ENCODE results near the gene ANKMY2.
"Not testable (repeated sequence)": the region's sequence is repeated elsewhere in the genome, so short reads cannot be mapped to it uniquely, and the experiment has no call there.

ANKMY2 gene

DNA sequence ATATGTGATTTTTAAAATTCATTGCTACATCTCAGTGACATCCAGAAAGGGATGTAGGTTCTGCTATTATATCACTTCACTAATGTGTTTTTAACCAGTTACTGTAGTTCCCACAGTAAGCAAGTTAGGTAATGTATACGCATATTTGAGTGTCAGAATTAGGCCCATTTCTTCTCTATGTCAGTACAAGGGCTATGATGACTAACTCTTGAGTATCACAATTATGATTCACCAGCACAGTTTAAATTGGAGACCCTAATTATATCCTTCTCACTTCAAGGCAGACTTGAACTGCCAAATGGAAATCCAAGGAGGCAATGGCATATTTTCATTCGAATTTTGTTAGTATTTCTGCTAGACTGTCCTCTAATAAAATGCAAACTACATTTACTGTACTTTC, 24.0 kb upstream of the ANKMY2 start:
- H3K27ac Mint-ChIP-seq: no peak overlapping the region
- H3K4me3 Mint-ChIP-seq: no peak overlapping the region
- H3K36me3 Mint-ChIP-seq (ENCODE audit: low read depth): peaks cover 48% of the 10 kb centered on the region
- intact Hi-C loops (cut with micrococcal nuclease): loop anchor here (2.0 kb wide), 1 partner anchor 23 kb away; the partner anchor contains the start of gene BZW2
- peaks cover 38% of the 10 kb centered on the region for H3K4me1 Mint-ChIP-seq (ENCODE audit: low read depth)
- peaks cover 9% of the 10 kb centered on the region for H3K9me3 Mint-ChIP-seq
- H3K27me3 Mint-ChIP-seq: no peaks in the 10 kb centered on the region

DNA sequence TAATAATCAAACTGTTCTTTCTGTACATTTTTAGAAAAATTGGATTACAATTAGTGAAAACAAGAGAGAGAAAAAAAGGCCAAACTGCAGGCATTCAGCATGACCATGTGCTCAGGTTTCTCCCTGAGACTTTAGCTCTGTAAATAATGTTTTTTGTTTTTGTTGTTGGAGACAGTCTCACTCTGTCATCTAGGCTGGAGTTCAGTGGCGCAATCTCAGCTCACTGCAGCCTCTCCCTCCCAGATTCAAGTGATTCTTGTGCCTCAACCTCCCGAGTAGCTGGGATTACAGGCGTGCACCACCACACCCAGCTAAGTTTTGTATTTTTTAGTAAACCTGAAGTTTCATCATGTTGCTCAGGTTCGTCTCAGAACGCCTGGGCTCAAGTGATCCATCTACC, 23.4 kb upstream of the ANKMY2 start:
- Mint-ChIP-seq H3K36me3 (ENCODE audit: low read depth) (peaks cover 53% of the 10 kb centered on the region), H3K4me3 (no peak overlapping the region), H3K27me3 (no peaks in the 10 kb centered on the region)

DNA sequence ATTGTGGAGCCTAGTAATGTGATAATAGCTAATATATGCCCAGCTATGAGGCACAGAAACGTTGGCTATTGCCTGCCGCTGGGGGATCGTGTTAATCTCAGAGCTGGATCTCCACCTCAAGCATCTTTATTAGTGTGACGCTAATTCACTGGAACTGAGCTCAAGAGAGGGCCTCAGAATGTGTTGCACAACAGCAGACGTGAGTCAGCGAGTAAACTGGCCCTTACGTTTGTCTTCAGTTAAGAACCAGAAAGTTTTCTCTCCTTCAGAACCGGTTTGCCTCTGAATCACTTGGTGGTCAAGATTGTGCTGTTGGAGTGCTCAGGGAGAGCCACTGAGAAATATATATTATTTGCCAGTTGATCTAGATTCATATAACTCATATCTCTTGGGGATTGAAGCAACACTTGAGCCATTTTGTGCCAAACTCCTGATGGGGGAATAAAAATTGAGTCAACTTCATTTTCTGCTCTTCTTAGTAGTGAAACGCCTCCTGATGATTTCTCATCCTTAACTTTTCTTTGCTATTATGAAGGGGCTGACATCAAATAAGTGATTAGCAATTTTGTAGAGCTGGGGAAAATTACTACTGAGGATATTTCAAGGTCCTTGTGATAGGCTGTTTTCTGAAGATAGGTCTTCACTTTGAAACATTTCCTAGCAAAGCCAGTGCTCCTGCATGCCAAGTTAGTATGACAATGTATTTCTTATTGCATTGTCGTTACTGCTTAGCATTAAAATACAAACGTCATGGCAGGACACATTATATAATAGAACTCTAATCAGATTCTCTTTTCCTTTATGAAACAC, 22.7 kb upstream of the ANKMY2 start:
- intact Hi-C loops (cut with micrococcal nuclease): loop anchor here (2.0 kb wide), 1 partner anchor 21 kb away; the partner anchor contains the start of gene BZW2
- Mint-ChIP-seq H3K9me3 (peaks cover 9% of the 10 kb centered on the region), H3K27me3 (no peaks in the 10 kb centered on the region), H3K4me3 (no peak overlapping the region), H3K27ac (peak overlapping the region; percentile 75), H3K4me1 (ENCODE audit: low read depth) (peaks cover 42% of the 10 kb centered on the region), H3K36me3 (ENCODE audit: low read depth) (peaks cover 52% of the 10 kb centered on the region)

More for the DNA sequence above, 23.4 kb upstream of the ANKMY2 start:
- intact Hi-C loops (cut with micrococcal nuclease): loop anchor here (2.0 kb wide), 1 partner anchor 22 kb away; the partner anchor contains the start of gene BZW2
- H3K4me1 Mint-ChIP-seq (ENCODE audit: low read depth): peaks cover 42% of the 10 kb centered on the region
- peaks cover 9% of the 10 kb centered on the region for H3K9me3 Mint-ChIP-seq
- H3K27ac Mint-ChIP-seq: peak overlapping the region; percentile 75

DNA sequence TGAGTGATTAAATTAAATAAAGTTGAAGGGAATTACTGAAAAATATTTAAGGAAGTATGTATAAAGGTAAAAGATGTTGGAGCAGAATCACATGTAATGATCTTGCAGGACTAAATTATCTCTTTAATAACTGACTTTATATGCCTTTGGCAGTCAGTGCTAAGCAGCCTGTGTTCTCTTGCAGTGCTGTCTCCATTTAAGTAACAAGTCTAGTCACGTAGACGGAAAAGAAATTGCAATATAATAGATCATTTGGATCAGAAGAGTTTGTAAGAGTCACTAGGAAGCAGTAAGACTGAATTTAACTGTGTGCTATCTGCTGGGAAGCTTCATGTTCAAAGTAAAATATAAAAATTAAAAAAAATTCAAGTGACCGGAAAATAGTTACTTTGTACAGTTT, 21.8 kb upstream of the ANKMY2 start:
- Mint-ChIP-seq H3K27ac (peak overlapping the region; percentile 75), H3K27me3 (no peaks in the 10 kb centered on the region), H3K36me3 (ENCODE audit: low read depth) (peaks cover 43% of the 10 kb centered on the region), H3K4me1 (ENCODE audit: low read depth) (peaks cover 47% of the 10 kb centered on the region), H3K4me3 (no peak overlapping the region), H3K9me3 (peaks cover 2% of the 10 kb centered on the region)
- intact Hi-C loops (cut with micrococcal nuclease): no loop called here

DNA sequence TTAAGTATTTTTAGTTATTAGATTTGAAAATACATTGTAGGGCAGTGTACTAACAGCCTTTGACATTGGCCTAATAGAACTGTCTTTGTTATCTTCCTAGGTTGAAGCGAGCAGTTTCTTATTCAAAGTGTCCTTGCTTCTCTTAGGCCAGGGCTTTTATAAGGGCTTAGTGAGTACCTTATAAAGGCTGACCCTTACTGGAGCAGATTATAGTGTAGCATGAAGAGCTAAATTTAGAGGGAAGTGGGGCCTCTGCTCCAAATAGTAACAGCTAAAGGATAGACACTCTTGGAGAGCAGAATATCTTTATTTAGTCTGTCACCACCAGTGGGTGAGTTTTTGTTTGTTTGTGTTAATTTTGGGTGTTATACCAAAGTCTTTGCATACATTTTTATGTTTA, 16.4 kb upstream of the ANKMY2 start:
- peaks cover 36% of the 10 kb centered on the region for H3K4me1 Mint-ChIP-seq (ENCODE audit: low read depth)
- H3K4me3 Mint-ChIP-seq: no peak overlapping the region
- H3K36me3 Mint-ChIP-seq (ENCODE audit: low read depth): peaks cover 18% of the 10 kb centered on the region
- intact Hi-C loops (cut with micrococcal nuclease): no loop called here
- H3K27ac Mint-ChIP-seq: no peak overlapping the region
- H3K9me3 Mint-ChIP-seq: no peaks in the 10 kb centered on the region
- no peaks in the 10 kb centered on the region for H3K27me3 Mint-ChIP-seq

DNA sequence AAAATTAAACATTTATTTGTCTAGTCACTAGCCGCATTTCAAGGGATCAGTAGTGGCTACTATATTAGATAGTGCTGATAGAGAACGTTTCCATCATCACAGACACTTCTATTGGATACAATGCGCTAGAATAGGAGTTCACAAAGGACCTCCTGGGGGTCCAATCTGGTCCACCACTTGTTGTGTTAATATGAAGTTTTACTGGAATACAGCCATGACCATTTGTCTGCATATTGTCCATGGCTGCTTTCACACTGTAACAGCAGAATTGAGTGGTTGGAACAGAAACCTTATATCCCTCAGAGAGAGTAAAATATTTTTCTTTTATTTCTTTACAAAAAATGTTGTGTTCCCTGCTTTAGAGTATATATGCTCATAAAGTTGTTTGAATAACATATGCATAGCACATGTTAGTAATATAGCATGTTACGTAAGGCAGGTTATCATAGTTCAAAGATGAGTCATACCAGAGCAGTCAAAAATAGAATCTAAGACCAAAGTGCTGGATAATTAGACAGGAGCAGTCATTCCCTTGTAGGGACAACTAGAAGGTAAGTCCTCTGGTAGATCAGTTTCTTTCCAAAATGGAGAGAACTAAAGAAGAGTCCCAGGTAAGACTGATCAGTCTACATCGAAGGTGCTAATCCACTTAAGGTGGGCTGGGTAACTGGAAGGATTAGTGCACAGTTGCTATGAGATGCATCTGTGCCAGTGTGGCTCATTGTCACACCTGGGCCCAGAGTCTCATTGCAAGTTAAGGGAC, 15.3 kb upstream of the ANKMY2 start:
- no peak overlapping the region for H3K27ac Mint-ChIP-seq
- peaks cover 11% of the 10 kb centered on the region for H3K36me3 Mint-ChIP-seq (ENCODE audit: low read depth)
- H3K9me3 Mint-ChIP-seq: no peaks in the 10 kb centered on the region
- peaks cover 34% of the 10 kb centered on the region for H3K4me1 Mint-ChIP-seq (ENCODE audit: low read depth)
- H3K4me3 Mint-ChIP-seq: no peak overlapping the region
- intact Hi-C loops (cut with micrococcal nuclease): no loop called here
- no peaks in the 10 kb centered on the region for H3K27me3 Mint-ChIP-seq

DNA sequence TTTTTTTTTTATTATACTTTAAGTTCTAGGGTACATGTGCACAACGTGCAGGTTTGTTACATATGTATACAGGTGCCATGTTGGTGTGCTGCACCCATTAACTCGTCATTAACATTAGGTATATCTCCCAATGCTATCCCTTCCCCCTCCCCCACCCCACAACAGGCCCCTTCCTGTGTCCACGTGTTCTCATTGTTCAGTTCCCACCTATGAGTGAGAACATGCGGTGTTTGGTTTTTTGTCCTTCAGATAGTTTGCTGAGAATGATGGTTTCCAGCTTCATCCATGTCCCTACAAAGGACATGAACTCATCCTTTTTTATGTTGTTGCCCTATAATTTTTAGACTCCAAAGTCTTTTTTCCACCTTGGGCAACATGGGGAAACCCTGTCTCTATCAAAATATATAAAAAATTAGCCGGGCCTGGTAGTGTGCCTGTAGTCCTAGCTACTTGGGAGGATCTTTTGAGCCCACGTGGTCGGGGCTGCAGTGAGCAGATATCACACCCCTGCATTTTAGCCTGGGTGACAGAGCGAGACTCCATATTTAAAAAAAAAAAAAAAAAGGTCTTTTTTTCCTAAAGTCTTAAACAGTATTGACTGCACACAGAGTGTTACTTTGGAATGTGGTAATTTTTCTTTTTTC, 14.4 kb upstream of the ANKMY2 start:
- H3K9me3 Mint-ChIP-seq; H3K36me3 Mint-ChIP-seq (ENCODE audit: low read depth); H3K27me3 Mint-ChIP-seq; H3K4me3 Mint-ChIP-seq; H3K27ac Mint-ChIP-seq; intact Hi-C loops (cut with micrococcal nuclease): not testable (repeated sequence)
- H3K4me1 Mint-ChIP-seq (ENCODE audit: low read depth): peaks cover 29% of the 10 kb centered on the region

DNA sequence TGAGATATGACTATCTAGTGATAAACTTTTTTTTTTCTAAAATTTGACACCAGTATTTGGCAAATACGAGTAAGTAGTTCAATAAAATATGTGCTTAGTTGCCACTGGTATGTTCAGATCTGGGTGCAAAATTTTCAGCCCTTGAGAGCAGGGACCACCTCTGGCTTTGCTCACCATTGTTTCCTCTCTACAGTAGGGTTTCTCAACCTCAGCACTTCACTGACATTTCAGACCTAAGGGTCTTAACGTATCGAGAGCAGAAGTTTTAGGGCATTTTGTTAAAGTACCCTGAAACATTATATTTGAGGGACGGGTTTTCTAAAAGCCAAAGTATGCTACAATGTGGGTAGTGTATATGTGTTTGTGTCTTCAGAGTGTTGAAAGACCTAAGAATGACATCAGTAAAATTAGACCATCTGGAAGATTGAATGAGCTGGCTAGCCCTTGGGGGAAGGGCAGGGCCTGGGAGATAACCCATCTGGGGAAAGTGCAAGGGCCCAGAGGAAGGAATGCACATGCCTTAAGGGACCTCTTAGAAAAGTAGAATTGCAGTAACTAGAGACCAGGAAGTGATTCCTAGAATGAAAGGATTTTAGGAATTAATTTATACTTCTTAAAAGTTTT, 12.2 kb upstream of the ANKMY2 start:
- H3K9me3 Mint-ChIP-seq: no peaks in the 10 kb centered on the region
- no peaks in the 10 kb centered on the region for H3K27me3 Mint-ChIP-seq
- no peak overlapping the region for H3K27ac Mint-ChIP-seq
- H3K4me1 Mint-ChIP-seq (ENCODE audit: low read depth): peaks cover 33% of the 10 kb centered on the region
- no peak overlapping the region for H3K4me3 Mint-ChIP-seq
- no peaks in the 10 kb centered on the region for H3K36me3 Mint-ChIP-seq (ENCODE audit: low read depth)
- intact Hi-C loops (cut with micrococcal nuclease): no loop called here

DNA sequence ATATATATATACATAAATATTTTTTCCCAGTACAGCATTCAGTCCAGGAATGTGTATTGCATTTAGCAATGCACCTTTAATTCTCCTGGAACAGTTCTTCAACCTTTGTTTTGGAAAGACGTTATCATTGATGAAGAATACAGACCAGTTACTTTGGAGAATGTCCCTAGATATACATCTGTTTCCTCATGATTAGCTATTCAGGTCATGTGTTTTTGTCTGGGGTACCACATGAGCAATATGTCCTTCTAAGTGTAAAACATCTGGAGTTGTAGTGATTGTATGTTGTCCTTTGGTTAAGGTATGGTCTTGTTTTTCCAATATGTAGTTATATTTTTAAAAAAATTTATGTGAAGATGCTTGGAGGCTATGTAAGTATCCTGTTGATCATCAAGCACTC, 10.6 kb upstream of the ANKMY2 start:
- Mint-ChIP-seq H3K4me3 (no peak overlapping the region), H3K27me3 (no peaks in the 10 kb centered on the region), H3K4me1 (ENCODE audit: low read depth) (peaks cover 25% of the 10 kb centered on the region), H3K27ac (no peak overlapping the region), H3K9me3 (no peaks in the 10 kb centered on the region), H3K36me3 (ENCODE audit: low read depth) (no peaks in the 10 kb centered on the region)
- intact Hi-C loops (cut with micrococcal nuclease): no loop called here

DNA sequence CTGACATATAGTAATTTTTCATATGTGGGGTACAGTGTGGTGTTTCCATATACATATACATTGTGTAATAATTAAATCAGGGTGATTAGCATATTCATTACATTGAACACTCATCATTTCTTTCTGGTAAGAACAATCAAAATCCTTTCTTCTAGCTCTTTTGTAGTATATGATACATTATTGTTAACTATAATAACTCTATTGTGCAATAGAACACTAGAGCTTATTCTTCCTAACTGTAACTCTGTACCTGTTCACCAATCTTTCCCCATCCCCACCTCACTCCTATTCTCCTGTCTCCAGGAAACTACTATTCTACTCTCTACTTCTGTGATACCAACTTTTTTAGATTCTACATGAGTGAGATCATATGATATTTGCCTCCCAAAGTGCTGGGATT, 9.8 kb upstream of the ANKMY2 start:
- intact Hi-C loops (cut with micrococcal nuclease): no loop called here
- Mint-ChIP-seq H3K4me1 (ENCODE audit: low read depth) (peaks cover 20% of the 10 kb centered on the region), H3K27me3 (no peaks in the 10 kb centered on the region), H3K27ac (no peak overlapping the region), H3K9me3 (no peaks in the 10 kb centered on the region), H3K4me3 (no peak overlapping the region), H3K36me3 (ENCODE audit: low read depth) (no peaks in the 10 kb centered on the region)

DNA sequence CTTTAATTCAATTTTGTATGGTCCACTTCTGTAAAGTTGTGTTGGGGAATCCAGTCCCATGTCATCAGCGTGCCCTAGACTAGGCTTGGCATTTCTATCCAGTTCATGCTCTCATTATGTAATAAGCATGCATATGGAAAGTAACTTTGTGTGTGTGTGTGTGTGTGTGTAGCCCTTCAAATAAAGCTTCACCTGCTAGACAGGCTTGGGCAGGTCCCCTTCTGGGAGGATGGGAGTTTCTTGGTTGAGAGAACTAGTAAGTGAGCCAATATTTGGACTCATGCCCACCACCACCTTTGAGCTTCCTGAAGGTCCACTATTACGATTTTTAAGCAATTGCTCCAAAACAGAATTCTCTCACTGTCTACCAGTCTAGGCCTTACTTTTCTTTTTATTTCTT, 7.3 kb upstream of the ANKMY2 start:
- no peak overlapping the region for H3K4me3 Mint-ChIP-seq
- H3K36me3 Mint-ChIP-seq (ENCODE audit: low read depth): no peaks in the 10 kb centered on the region
- H3K27ac Mint-ChIP-seq: peak overlapping the region; percentile 31
- H3K27me3 Mint-ChIP-seq: no peaks in the 10 kb centered on the region
- intact Hi-C loops (cut with micrococcal nuclease): no loop called here
- no peaks in the 10 kb centered on the region for H3K9me3 Mint-ChIP-seq
- H3K4me1 Mint-ChIP-seq (ENCODE audit: low read depth): peaks cover 32% of the 10 kb centered on the region

DNA sequence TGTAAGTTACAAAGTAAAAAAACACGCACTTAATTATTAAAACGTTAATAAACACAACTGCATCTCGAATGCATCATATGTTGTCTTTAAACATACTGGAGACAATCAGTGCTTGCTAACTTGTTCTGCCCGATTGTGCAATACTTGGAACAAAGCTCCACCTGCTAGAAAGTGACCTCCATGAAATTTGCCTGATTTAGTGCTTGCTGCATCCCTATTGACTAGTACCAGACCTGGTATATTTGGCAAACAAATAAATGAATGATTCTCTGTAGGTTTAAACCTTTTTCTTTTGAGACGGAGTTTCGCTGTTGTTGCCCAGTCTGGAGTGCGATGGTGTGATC, 6.7 kb upstream of the ANKMY2 start:
- intact Hi-C loops (cut with micrococcal nuclease): no loop called here
- H3K4me1 Mint-ChIP-seq (ENCODE audit: low read depth): peaks cover 32% of the 10 kb centered on the region
- H3K27ac Mint-ChIP-seq: no peak overlapping the region
- H3K36me3 Mint-ChIP-seq (ENCODE audit: low read depth): no peaks in the 10 kb centered on the region
- H3K4me3 Mint-ChIP-seq: no peak overlapping the region
- no peaks in the 10 kb centered on the region for H3K27me3 Mint-ChIP-seq
- H3K9me3 Mint-ChIP-seq: no peaks in the 10 kb centered on the region

DNA sequence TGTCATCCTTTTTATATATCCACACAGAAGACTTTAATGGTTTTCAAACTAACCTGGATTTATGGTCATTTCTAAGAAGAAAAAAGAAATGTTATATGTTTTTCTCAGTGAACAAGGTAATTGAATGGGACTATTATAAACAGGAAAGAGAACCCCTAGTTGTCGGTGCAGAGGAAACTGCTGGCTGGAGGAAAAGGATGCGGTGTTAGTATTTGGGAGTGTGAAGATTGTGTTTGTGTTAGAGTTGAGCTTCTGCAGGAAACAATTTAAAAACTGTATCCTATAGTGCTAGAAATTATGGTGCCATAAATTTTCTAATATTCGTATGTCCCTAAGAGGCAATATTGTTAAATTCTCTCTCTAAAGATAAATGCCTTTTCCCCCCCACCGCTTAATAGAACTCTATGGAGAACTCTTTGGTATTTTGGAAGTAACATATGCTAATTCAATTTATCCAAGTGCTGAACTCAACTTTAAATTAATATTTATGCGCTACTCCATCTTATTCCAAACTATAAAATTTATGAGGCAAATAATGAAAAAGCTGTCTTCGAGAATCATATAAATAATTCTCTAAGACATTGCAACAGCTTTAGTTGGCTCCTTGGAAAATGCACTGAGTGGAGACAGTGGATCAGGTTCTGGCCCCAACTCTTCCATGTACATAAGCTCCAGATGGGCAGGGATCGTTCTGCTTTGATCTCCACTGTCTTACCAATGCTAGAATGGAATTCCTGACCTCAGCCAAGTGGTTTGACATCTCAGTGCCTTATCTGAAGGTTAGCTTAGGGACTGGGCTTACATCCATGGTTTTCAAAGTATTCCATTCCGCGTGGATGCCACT, 6.1 kb upstream of the ANKMY2 start:
- peaks cover 2% of the 10 kb centered on the region for H3K36me3 Mint-ChIP-seq (ENCODE audit: low read depth)
- H3K27me3 Mint-ChIP-seq: no peaks in the 10 kb centered on the region
- no peak overlapping the region for H3K4me3 Mint-ChIP-seq
- no peak overlapping the region for H3K27ac Mint-ChIP-seq
- peaks cover 36% of the 10 kb centered on the region for H3K4me1 Mint-ChIP-seq (ENCODE audit: low read depth)
- H3K9me3 Mint-ChIP-seq: no peaks in the 10 kb centered on the region
- intact Hi-C loops (cut with micrococcal nuclease): no loop called here

All from dendritic cell treated with granulocyte-macrophage colony-stimulating factor and Interleukin-4, amounts not matched to agents 40 ng/mL and 50 ng/mL, for 4 days (primary cell).